GM19328 (cell line): ENCODE results near the gene ESAM.

ENCODE experiments used
- ATAC-seq: cut with Tn5 transposase; IDR thresholded peaks from one replicate; pipeline ENCODE4 v1.9.1; 2021; ENCODE audit warnings: mild to moderate bottlenecking, moderate library complexity; ENCODE audit not compliant: unreplicated experiment

Gene ESAM

GRCh38 chr11:124737638-124738305 lies 24.3 kb downstream of the ESAM start:
- ATAC-seq, result no peak

GRCh38 chr11:124736736-124737135 lies 25.4 kb downstream of the ESAM start:
- ATAC-seq, result no peak

GRCh38 chr11:124732230-124732629 lies 29.9 kb downstream of the ESAM start:
- ATAC-seq, result no peak

GRCh38 chr11:124729571-124729970 lies 32.5 kb downstream of the ESAM start:
- ATAC-seq, result no peak

GRCh38 chr11:124728134-124728533 lies 34.0 kb downstream of the ESAM start:
- no peak for ATAC-seq

GRCh38 chr11:124727474-124727873 lies 34.6 kb downstream of the ESAM start:
- no peak for ATAC-seq

- no peak for ATAC-seq
Observed at GRCh38 chr11:124725719-124726105, 36.4 kb downstream of the ESAM start.

GRCh38 chr11:124724979-124725718 lies 36.9 kb downstream of the ESAM start:
- ATAC-seq, result no peak

GRCh38 chr11:124722176-124722575 lies 39.9 kb downstream of the ESAM start:
- ATAC-seq, result no peak

GRCh38 chr11:124719534-124719933 lies 42.6 kb downstream of the ESAM start:
- ATAC-seq, result no peak

- ATAC-seq, result no peak
Observed at GRCh38 chr11:124718801-124719200, 43.3 kb downstream of the ESAM start.

- no peak for ATAC-seq
Observed at GRCh38 chr11:124717786-124718651, 44.1 kb downstream of the ESAM start.

GRCh38 chr11:124717421-124717785 lies 44.7 kb downstream of the ESAM start:
- no peak for ATAC-seq

GRCh38 chr11:124716591-124716990 lies 45.5 kb downstream of the ESAM start:
- no peak for ATAC-seq

- ATAC-seq, result no peak
Observed at GRCh38 chr11:124712392-124712791, 49.7 kb downstream of the ESAM start.

GRCh38 chr11:124707829-124708228 lies 54.3 kb downstream of the ESAM start:
- ATAC-seq, result no peak
